ENCODE data around the gene MAD1L1. TPM values are rescaled to one million over a fixed set of nuclear protein-coding genes. Genes with fewer than 3 reads are reported as not detected.

Gene MAD1L1
- total RNA-seq, 2 experiments from 2014 or later = 40.0 to 44.7 TPM

- TF ChIP-seq CTCF (IDR thresholded peaks at IDR 0.05) = no peak
- no peaks in the 10 kb centered on the region for H3K27me3 Mint-ChIP-seq
- no peak overlapping the region for H3K4me3 Mint-ChIP-seq
- H3K9me3 Mint-ChIP-seq = no peaks in the 10 kb centered on the region
- POLR2A ChIA-PET = interaction anchor here (1.8 kb wide), 1 partner anchor 11 kb away, joined by 3 read pairs; no protein-coding TSS in a partner anchor
- ATAC-seq (no peak), DNase-seq (no peak)
- H3K27ac Mint-ChIP-seq = peak overlapping the region; percentile 27
- peaks cover 5% of the 10 kb centered on the region for H3K36me3 Mint-ChIP-seq (ENCODE audit: low read depth)
- intact Hi-C loops (cut with micrococcal nuclease) = no loop called here
- peaks cover 54% of the 10 kb centered on the region for H3K4me1 Mint-ChIP-seq (ENCODE audit: low read depth)
- CTCF ChIA-PET = no interaction called here
Measured at GRCh38 chr7:1942941-1943289, 289.8 kb downstream of the MAD1L1 start.

GRCh38 chr7:1942243-1942940, 290.4 kb downstream of the MAD1L1 start:
- intact Hi-C loops (cut with micrococcal nuclease) = no loop called here
- no peaks in the 10 kb centered on the region for H3K27me3 Mint-ChIP-seq
- ATAC-seq (no peak), DNase-seq (no peak)
- TF ChIP-seq CTCF (IDR thresholded peaks at IDR 0.05) = no peak
- H3K4me1 Mint-ChIP-seq (ENCODE audit: low read depth) = peaks cover 54% of the 10 kb centered on the region
- H3K4me3 Mint-ChIP-seq = no peak overlapping the region
- ChIA-PET POLR2A (interaction anchor here (1.8 kb wide), 1 partner anchor 11 kb away, joined by 3 read pairs; no protein-coding TSS in a partner anchor), CTCF (no interaction called here)
- no peak overlapping the region for H3K27ac Mint-ChIP-seq
- H3K9me3 Mint-ChIP-seq = no peaks in the 10 kb centered on the region
- peaks cover 5% of the 10 kb centered on the region for H3K36me3 Mint-ChIP-seq (ENCODE audit: low read depth)

- Mint-ChIP-seq H3K9me3 (no peaks in the 10 kb centered on the region), H3K4me3 (no peak overlapping the region)
- CTCF ChIA-PET = no interaction called here
Measured at GRCh38 chr7:1941464-1942242, 291.1 kb downstream of the MAD1L1 start.

GRCh38 chr7:1940863-1941262, 291.9 kb downstream of the MAD1L1 start:
- Mint-ChIP-seq H3K36me3 (ENCODE audit: low read depth) (peaks cover 7% of the 10 kb centered on the region), H3K4me3 (peak overlapping the region; percentile 76), H3K9me3 (no peaks in the 10 kb centered on the region), H3K4me1 (ENCODE audit: low read depth) (peaks cover 61% of the 10 kb centered on the region), H3K27ac (peak overlapping the region; percentile 96), H3K27me3 (no peaks in the 10 kb centered on the region)
- ATAC-seq (peak; percentile 4), DNase-seq (no peak)
- ChIA-PET POLR2A (interaction anchor here (1.0 to 1.8 kb wide), 2 partner anchors 10 to 13 kb away, joined by 5 to 7 read pairs; no protein-coding TSS in a partner anchor), CTCF (no interaction called here)
- TF ChIP-seq CTCF (IDR thresholded peaks at IDR 0.05) = no peak
- intact Hi-C loops (cut with micrococcal nuclease) = no loop called here

More at GRCh38 chr7:1941464-1942242, 291.1 kb downstream of the MAD1L1 start:
- Mint-ChIP-seq H3K4me1 (ENCODE audit: low read depth) (peaks cover 57% of the 10 kb centered on the region), H3K27me3 (no peaks in the 10 kb centered on the region), H3K27ac (no peak overlapping the region), H3K36me3 (ENCODE audit: low read depth) (peaks cover 5% of the 10 kb centered on the region)
- intact Hi-C loops (cut with micrococcal nuclease) = no loop called here
- ATAC-seq (no peak), DNase-seq (no peak)
- POLR2A ChIA-PET = interaction anchor here (1.8 kb wide), 1 partner anchor 12 kb away, joined by 3 read pairs; no protein-coding TSS in a partner anchor
- no peak for TF ChIP-seq CTCF (IDR thresholded peaks at IDR 0.05)

GRCh38 chr7:1940402-1940786, 292.4 kb downstream of the MAD1L1 start:
- H3K27me3 Mint-ChIP-seq = no peaks in the 10 kb centered on the region
- peaks cover 61% of the 10 kb centered on the region for H3K4me1 Mint-ChIP-seq (ENCODE audit: low read depth)
- POLR2A ChIA-PET = interaction anchor here (0.7 to 1.8 kb wide), 7 partner anchors 10 to 98 kb away, joined by 3 to 10 read pairs (median 5); no protein-coding TSS in a partner anchor

More at GRCh38 chr7:1940402-1940786, 292.4 kb downstream of the MAD1L1 start:
- CTCF ChIA-PET = interaction anchor here (0.9 to 1.2 kb wide), 2 partner anchors 13 to 90 kb away, joined by 3 to 7 read pairs; no protein-coding TSS in a partner anchor
- DNase-seq = peak; percentile 97
- Mint-ChIP-seq H3K27ac (peak overlapping the region; percentile 96), H3K9me3 (no peaks in the 10 kb centered on the region), H3K36me3 (ENCODE audit: low read depth) (peaks cover 9% of the 10 kb centered on the region), H3K4me3 (peak overlapping the region; percentile 76)
- no peak for TF ChIP-seq CTCF (IDR thresholded peaks at IDR 0.05)
- ATAC-seq = peak; percentile 91
- intact Hi-C loops (cut with micrococcal nuclease) = no loop called here

Measured in activated CD8-positive, alpha-beta T cell treated with anti-CD3 and anti-CD28 coated beads for 36 hours (primary cell).